GM10847 (cell line): ENCODE data around the gene TBX18.

Source experiments
- POLR2A ChIP-seq: IDR thresholded peaks from 2 replicates; pipeline ENCODE4 v1.6.1; 2011; ENCODE audit not compliant: insufficient read length; ENCODE audit errors: extremely low read depth

The TBX18 gene

GRCh38 chr6:84766118-84766798 is 1.9 kb upstream of the TBX18 start:
- no peak for TF ChIP-seq POLR2A

- TF ChIP-seq POLR2A, result no peak
Observed at GRCh38 chr6:84763886-84764331, 489 bp downstream of the TBX18 start.

GRCh38 chr6:84763003-84763885 is 1.2 kb downstream of the TBX18 start:
- no peak for TF ChIP-seq POLR2A

- no peak for TF ChIP-seq POLR2A
Observed at GRCh38 chr6:84762220-84763002, 2.0 kb downstream of the TBX18 start.

GRCh38 chr6:84758486-84758885 is 5.9 kb downstream of the TBX18 start:
- TF ChIP-seq POLR2A, result no peak

GRCh38 chr6:84756877-84757276 is 7.5 kb downstream of the TBX18 start:
- no peak for TF ChIP-seq POLR2A

- no peak for TF ChIP-seq POLR2A
Observed at GRCh38 chr6:84756466-84756865, 7.9 kb downstream of the TBX18 start.

GRCh38 chr6:84753173-84753572 is 11.2 kb downstream of the TBX18 start:
- no peak for TF ChIP-seq POLR2A

- no peak for TF ChIP-seq POLR2A
Observed at GRCh38 chr6:84752118-84752850, 12.1 kb downstream of the TBX18 start.

GRCh38 chr6:84749181-84749580 is 15.2 kb downstream of the TBX18 start:
- TF ChIP-seq POLR2A, result no peak

GRCh38 chr6:84748376-84748775 is 16.0 kb downstream of the TBX18 start:
- TF ChIP-seq POLR2A, result no peak

- no peak for TF ChIP-seq POLR2A
Observed at GRCh38 chr6:84743616-84744015, 20.8 kb downstream of the TBX18 start.

- no peak for TF ChIP-seq POLR2A
Observed at GRCh38 chr6:84740385-84740784, 24.0 kb downstream of the TBX18 start.

- TF ChIP-seq POLR2A, result no peak
Observed at GRCh38 chr6:84739866-84740208, 24.6 kb downstream of the TBX18 start.
